ENCODE results near the gene NCBP3. TPM values are rescaled to one million over a fixed set of nuclear protein-coding genes. Genes with fewer than 3 reads are reported as not detected.
A peak's percentile ranks its signal among the peaks of the same experiment; 100 is the strongest.

NCBP3 gene
- total RNA-seq: 10.8 TPM

DNA sequence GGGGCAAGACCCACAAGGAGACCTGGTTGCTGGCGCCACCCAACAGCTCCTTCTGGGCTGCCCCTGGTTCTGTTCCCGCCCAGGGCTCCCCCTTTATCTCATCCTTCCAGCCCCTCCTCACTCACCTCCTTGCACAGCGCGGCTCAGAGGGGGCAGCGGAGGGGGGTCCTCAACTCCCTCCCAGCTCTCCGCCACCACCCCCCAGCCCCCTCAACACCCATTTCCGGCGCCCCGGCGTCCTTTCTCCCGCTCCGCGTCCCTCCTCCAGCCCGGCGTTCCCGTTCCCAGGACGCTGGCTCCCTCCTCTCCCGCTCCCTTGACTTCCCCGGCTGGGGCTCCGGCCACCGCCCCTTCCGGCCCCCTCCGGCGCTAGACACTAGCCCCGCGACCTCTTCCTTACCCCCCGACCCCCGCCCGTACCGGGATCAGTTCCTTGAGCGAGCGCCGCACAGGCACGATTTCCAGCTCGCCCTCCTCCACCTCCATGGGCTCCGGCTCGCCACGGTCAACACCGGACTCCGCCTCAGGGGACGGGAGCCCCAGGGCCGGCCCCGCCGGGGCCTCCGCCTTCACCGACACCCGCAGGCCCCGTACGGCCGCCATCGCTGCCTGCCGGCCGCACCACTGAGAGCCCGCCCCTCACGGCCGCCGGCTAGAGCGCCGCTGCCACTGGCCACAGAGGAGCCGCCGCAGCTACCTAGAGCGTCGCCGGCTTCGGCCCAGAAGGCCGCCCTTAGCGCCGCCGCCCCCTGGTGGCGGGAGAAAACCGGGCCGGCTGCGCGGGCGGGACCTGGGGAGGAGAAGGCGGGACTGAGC is at the start of gene NCBP3:
Gene NCBP3 (minus strand): TSS at position 626 of the 816 bp plus-strand sequence. CDS start 23 bp downstream, at position 603.
- DNase-seq (ENCODE audit: low read depth in 2 of 3, low spot score in 2 of 3): peak; percentile 93 to 95 (median 95)

DNA sequence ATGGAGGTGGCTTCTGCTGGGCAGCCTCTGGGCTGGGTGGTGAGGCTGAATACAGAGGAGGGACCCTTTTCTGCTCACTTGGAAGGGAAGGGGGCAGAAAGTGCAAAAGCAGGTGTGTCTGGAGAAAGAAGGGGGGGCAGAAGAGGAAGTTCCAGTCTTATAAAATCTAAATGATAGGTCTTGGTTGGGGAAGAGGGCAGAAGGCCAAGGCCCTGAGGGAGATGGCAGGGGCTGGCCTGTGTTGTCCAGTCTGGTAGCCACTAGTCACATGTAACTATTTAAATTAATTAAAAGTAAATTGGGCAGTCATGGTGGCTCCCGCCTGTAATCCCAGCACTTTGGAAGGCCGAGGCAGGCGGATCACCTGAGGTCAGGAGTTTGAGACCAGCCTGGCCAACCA is 49.3 kb upstream of the NCBP3 start:
- no peak for DNase-seq (ENCODE audit: low read depth in 2 of 3, low spot score in 2 of 3)

GRCh38 chr17:3894911-3895343 is 48.9 kb upstream of the NCBP3 start:
- DNase-seq (ENCODE audit: low read depth in 2 of 3, low spot score in 2 of 3): no peak

DNA sequence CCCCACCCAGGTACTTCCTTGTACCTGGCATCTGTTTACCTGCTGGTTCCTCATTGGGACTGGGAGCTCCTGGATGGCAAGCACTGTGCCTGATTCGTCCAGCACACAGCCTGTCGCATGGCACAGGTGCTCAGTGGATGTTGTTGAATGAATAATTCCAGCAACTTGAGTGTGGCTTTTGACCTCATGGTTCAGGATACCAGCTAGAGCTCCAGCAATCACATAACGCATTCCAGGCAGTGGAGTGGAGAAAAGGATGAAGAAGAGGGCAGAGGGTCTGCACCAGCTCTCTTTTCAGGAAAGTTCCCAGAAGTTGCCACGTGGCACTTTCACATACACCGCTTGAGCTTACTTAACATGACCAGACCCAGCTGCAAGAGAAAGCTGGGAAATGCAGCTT is 48.1 kb upstream of the NCBP3 start:
- DNase-seq (ENCODE audit: low read depth in 2 of 3, low spot score in 2 of 3): no peak

- no peak for DNase-seq (ENCODE audit: low read depth in 2 of 3, low spot score in 2 of 3)
Observed at GRCh38 chr17:3893720-3894116, 47.7 kb upstream of the NCBP3 start.

- peak; percentile 73 to 91 (median 85) for DNase-seq (ENCODE audit: low read depth in 2 of 3, low spot score in 2 of 3)
Observed at GRCh38 chr17:3893003-3893719, 47.1 kb upstream of the NCBP3 start, which contains the start of gene CAMKK1. TSS of gene CAMKK1 (minus strand) at chr17:3893053. CDS start at chr17:3885687, 7,366 bp downstream.

- peak; percentile 55 to 84 (median 78) for DNase-seq (ENCODE audit: low read depth in 2 of 3, low spot score in 2 of 3)
Observed at GRCh38 chr17:3892095-3892998, 46.3 kb upstream of the NCBP3 start.

- no peak for DNase-seq (ENCODE audit: low read depth in 2 of 3, low spot score in 2 of 3)
Observed at GRCh38 chr17:3891626-3892094, 45.6 kb upstream of the NCBP3 start.

GRCh38 chr17:3890878-3891219 is 44.8 kb upstream of the NCBP3 start:
- DNase-seq (ENCODE audit: low read depth in 2 of 3, low spot score in 2 of 3): no peak

GRCh38 chr17:3890082-3890877 is 44.2 kb upstream of the NCBP3 start:
- no peak for DNase-seq (ENCODE audit: low read depth in 2 of 3, low spot score in 2 of 3)

- DNase-seq (ENCODE audit: low read depth in 2 of 3, low spot score in 2 of 3): no peak
Observed at GRCh38 chr17:3889325-3890012, 43.4 kb upstream of the NCBP3 start.

- no peak for DNase-seq (ENCODE audit: low read depth in 2 of 3, low spot score in 2 of 3)
Observed at GRCh38 chr17:3888343-3889171, 42.5 kb upstream of the NCBP3 start.

DNA sequence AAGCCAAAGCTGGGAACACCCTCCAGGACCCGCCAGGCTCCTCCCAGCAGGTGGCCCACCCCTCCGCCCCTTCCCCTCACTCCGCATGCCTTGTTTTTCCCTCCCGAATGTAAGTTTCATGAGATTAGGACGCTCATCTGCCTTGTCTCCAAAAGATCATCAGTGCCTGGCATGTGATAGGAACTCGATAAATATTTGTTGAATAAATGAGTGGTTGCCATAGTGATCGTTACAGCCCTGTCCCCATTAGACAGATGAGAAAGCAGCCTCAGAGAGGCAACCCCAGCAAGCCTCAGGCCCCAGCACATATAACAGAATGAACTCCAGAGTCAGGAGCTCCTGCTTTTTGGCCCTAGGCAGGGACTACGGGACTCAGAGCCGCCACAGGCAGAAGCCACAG is 41.8 kb upstream of the NCBP3 start:
- DNase-seq (ENCODE audit: low read depth in 2 of 3, low spot score in 2 of 3): no peak

GRCh38 chr17:3887394-3887793 is 41.3 kb upstream of the NCBP3 start:
- no peak for DNase-seq (ENCODE audit: low read depth in 2 of 3, low spot score in 2 of 3)

GRCh38 chr17:3886776-3887175 is 40.7 kb upstream of the NCBP3 start:
- no peak for DNase-seq (ENCODE audit: low read depth in 2 of 3, low spot score in 2 of 3)

GRCh38 chr17:3885970-3886369 is 39.9 kb upstream of the NCBP3 start:
- DNase-seq (ENCODE audit: low read depth in 2 of 3, low spot score in 2 of 3): no peak

DNA sequence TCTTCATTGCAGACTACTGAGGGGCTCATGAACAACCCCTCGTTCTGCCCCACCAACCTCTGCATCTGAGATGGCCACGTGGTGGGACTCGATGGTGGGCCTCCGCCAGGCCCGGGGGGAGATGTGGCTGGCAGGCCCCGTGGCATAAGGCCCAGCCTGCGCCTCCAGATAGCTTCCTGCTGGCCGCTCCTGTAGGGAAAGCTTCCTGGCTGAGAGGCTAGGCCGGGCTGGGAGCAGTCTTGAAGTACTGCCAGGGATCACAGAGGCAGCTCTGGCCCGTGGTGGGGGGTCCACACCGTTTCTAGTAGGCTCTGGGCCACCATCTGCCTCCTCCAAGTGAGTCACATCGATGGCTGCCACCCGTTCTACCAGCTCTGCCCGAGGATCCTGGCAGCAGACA is 39.2 kb upstream of the NCBP3 start:
- no peak for DNase-seq (ENCODE audit: low read depth in 2 of 3, low spot score in 2 of 3)

- DNase-seq (ENCODE audit: low read depth in 2 of 3, low spot score in 2 of 3): no peak
Observed at GRCh38 chr17:3884188-3884587, 38.1 kb upstream of the NCBP3 start.

DNA sequence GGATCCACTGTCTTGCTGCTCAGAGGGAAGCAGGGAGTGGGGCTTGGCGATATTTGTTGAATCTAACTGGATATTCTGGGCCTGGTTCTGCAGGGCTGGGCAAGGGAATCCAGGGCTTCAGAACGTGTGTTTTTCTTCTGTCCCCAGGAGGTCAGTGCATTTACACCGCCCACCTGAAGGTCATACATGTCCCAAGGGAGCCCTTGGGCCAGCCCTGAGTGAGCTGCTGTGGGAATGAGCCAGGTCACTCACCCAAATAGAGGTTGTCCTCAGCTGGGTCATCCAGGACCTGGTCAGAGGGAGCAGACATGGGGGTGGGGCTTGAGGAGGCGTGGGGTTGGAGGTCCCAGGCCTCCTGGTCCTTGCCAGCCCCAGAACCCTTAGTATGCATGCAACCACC is 36.2 kb upstream of the NCBP3 start:
- no peak for DNase-seq (ENCODE audit: low read depth in 2 of 3, low spot score in 2 of 3)

All from hematopoietic multipotent progenitor cell (in vitro differentiated cells).